Panc1 (cell line): Measurements from ENCODE around the gene SNRPD3. TPM values are rescaled to one million over a fixed set of nuclear protein-coding genes. Genes with fewer than 3 reads are reported as not detected.

ENCODE experiments used
- ATAC-seq: fragments of 200-7000 bp; cut with Tn5 transposase; 2 replicates; pipeline ENCODE4 v1.9.1; 2020; ENCODE audit warnings: mild to moderate bottlenecking, moderate library complexity
- BruUV-seq: library from RNA; stranded (reverse); fragments of 400-500 nt; replicated peaks from 2 replicates; lab custom pipeline; 2021; lab: Mats Ljungman, UMichigan
- CTCF ChIA-PET: fragments of 300-600 bp; sonication (Branson Sonifier 250); formaldehyde crosslinking; loops from one replicate; lab custom pipeline; 2022; ENCODE audit warnings: antibody characterized with exemption; lab: Charles Lee
- POLR2A ChIA-PET: fragments of 300-600 bp; sonication (Branson Sonifier 250); formaldehyde crosslinking; loops from one replicate; lab custom pipeline; 2022; ENCODE audit warnings: antibody characterized with exemption; lab: Charles Lee
- DNase-seq: peaks from one replicate; pipeline ENCODE4 v3.0.0-alpha.2; 2010; ENCODE audit warnings: low read depth, low spot score
- H3K27ac ChIP-seq: 2 replicates; pipeline ENCODE4 v1.5.1; 2011; ENCODE audit warnings: mild to moderate bottlenecking, low read length, inconsistent platforms
- H3K27me3 ChIP-seq: fragments of 200-500 bp; sonication (Bioruptor generic); 2 replicates; pipeline ENCODE4 v1.6.0; 2014; ENCODE audit warnings: low read length, inconsistent platforms; ENCODE audit not compliant: control insufficient read depth, insufficient read depth
- H3K36me3 ChIP-seq: fragments of 200-500 bp; sonication (Bioruptor generic); 2 replicates; pipeline ENCODE4 v1.5.1; 2014; ENCODE audit warnings: inconsistent platforms, mild to moderate bottlenecking, low read length, moderate library complexity; ENCODE audit not compliant: control insufficient read depth, insufficient read depth
- H3K4me1 ChIP-seq: 2 replicates; pipeline ENCODE4 v1.5.1; 2011; ENCODE audit warnings: inconsistent platforms, mild to moderate bottlenecking, low read length, moderate library complexity; ENCODE audit not compliant: control insufficient read depth, insufficient read depth
- H3K4me3 ChIP-seq, 2 experiments: 2 replicates each; pipeline ENCODE4 v1.5.1; 2011 to 2012; ENCODE audit warnings: low read depth in 2 of 2, low read length in 2 of 2, mild to moderate bottlenecking in 2 of 2, inconsistent platforms in 1 of 2, moderate library complexity in 1 of 2
- H3K9me3 ChIP-seq: fragments of 200-500 bp; sonication (Bioruptor generic); 2 replicates; pipeline ENCODE4 v1.5.1; 2014; ENCODE audit warnings: low read depth, mild to moderate bottlenecking, inconsistent platforms, low read length, moderate library complexity; ENCODE audit not compliant: control insufficient read depth, insufficient read depth
- CTCF ChIP-seq: fragments of 450-650 bp; IDR thresholded peaks from 2 replicates; pipeline ENCODE4 v1.5.1; 2017; ENCODE audit warnings: mild to moderate bottlenecking
- POLR2AphosphoS5 ChIP-seq: IDR thresholded peaks from 2 replicates; pipeline ENCODE4 v1.6.1; 2012; ENCODE audit warnings: mild to moderate bottlenecking, low read depth, low read length, moderate library complexity
- REST ChIP-seq, 2 experiments: IDR thresholded peaks; 2 replicates each; pipeline ENCODE4 v1.6.1; 2011 to 2012; ENCODE audit warnings: low read depth in 2 of 2, control low read depth in 1 of 2, low read length in 1 of 2, mild to moderate bottlenecking in 1 of 2, moderate library complexity in 1 of 2; ENCODE audit not compliant: insufficient read depth in 1 of 2
- SIN3A ChIP-seq: IDR thresholded peaks from 2 replicates; pipeline ENCODE4 v1.6.1; 2012; ENCODE audit warnings: low read depth, mild to moderate bottlenecking, low read length, moderate library complexity, borderline replicate concordance; ENCODE audit not compliant: insufficient read depth
- TCF7L2 ChIP-seq: IDR thresholded peaks from 2 replicates; pipeline ENCODE4 v1.6.1; 2011; ENCODE audit warnings: mild to moderate bottlenecking, low read depth, low read length, inconsistent platforms
- in situ Hi-C: cut with HindIII; loops from 2 replicates; pipeline ENCODE4 v1.10.0; 2016; ENCODE audit warnings: low sequenced_read_pairs, low pct_unique_long_range_greater_than_20kb
- intact Hi-C: fragments of 100-400 bp; cut with micrococcal nuclease; formaldehyde crosslinking; loops from one replicate; pipeline ENCODE4 v1.10.0; 2022; ENCODE audit not compliant: unreplicated experiment
- total RNA-seq: library from RNA; stranded (reverse); gene quantifications from one replicate; pipeline ENCODE4 v1.2.1, GENCODE V29; 2021; ENCODE audit not compliant: unreplicated experiment

The SNRPD3 gene
- total RNA-seq, 1 experiment from 2014 or later, result 89.4 TPM

GRCh38 chr22:24516301-24516737 lies 39.5 kb upstream of the SNRPD3 start:
- intact Hi-C loops, result no loop called here
- Histone ChIP-seq H3K27ac (no peak overlapping the region), H3K27me3 (no peaks in the 10 kb centered on the region)

GRCh38 chr22:24517446-24517845 lies 38.4 kb upstream of the SNRPD3 start:
- H3K9me3 ChIP-seq, result no peaks in the 10 kb centered on the region
- H3K27me3 ChIP-seq, result no peaks in the 10 kb centered on the region
- ChIA-PET POLR2A (interaction anchor here (0.7 kb wide), 1 partner anchor 8 kb away, joined by 4 read pairs; no protein-coding TSS in a partner anchor), CTCF (no interaction called here)
- DNase-seq (no peak), ATAC-seq (no peak)
- no peaks in the 10 kb centered on the region for H3K36me3 ChIP-seq
- H3K4me3 ChIP-seq, result no peak overlapping the region
- TF ChIP-seq CTCF (no peak), REST (IDR thresholded peaks at IDR 0.05; ENCODE audit: insufficient read depth in 1 of 2, low read depth in 2 of 2, low read length in 1 of 2) (no peak), SIN3A (no peak), POLR2AphosphoS5 (no peak), TCF7L2 (no peak)
- intact Hi-C loops, result no loop called here
- no TSS peak for BruUV-seq
- no peak overlapping the region for H3K27ac ChIP-seq
- H3K4me1 ChIP-seq, result peaks cover 3% of the 10 kb centered on the region
- in situ Hi-C loops, result no loop called here

More at GRCh38 chr22:24516301-24516737, 39.5 kb upstream of the SNRPD3 start:
- ChIA-PET POLR2A (no interaction called here), CTCF (no interaction called here)
- Histone ChIP-seq H3K4me3 (no peak overlapping the region), H3K4me1 (peaks cover 3% of the 10 kb centered on the region; the same call in 1 of the 2 replicates), H3K36me3 (no peaks in the 10 kb centered on the region), H3K9me3 (no peaks in the 10 kb centered on the region)
- no TSS peak for BruUV-seq
- in situ Hi-C loops, result no loop called here
- TF ChIP-seq SIN3A (no peak), REST (IDR thresholded peaks at IDR 0.05; ENCODE audit: insufficient read depth in 1 of 2, low read depth in 2 of 2, low read length in 1 of 2) (no peak), TCF7L2 (no peak), CTCF (no peak), POLR2AphosphoS5 (no peak)
- ATAC-seq (peak; percentile 72), DNase-seq (no peak)
